OCI-LY1 (cell line): Measurements from ENCODE around the gene IGFL2.

ENCODE experiments used
- H2AFZ ChIP-seq: fragments of 200-600 bp; sonication (generic), shearing (Covaris generic); 2 replicates; pipeline ENCODE4 v1.6.0; 2014; ENCODE audit warnings: antibody characterized with exemption, mild to moderate bottlenecking, low read length
- H3F3A ChIP-seq: fragments of 200-600 bp; sonication (generic), shearing (Covaris generic); 2 replicates; pipeline ENCODE4 v1.6.0; 2014; ENCODE audit warnings: mild to moderate bottlenecking, antibody characterized with exemption, low read length, moderate library complexity; ENCODE audit not compliant: insufficient read depth
- H3K27ac ChIP-seq: fragments of 200-600 bp; sonication (generic); 2 replicates; pipeline ENCODE4 v1.5.1; 2014; ENCODE audit warnings: low read length, mixed run types, mild to moderate bottlenecking, low read depth; ENCODE audit not compliant: poor library complexity, severe bottlenecking
- H3K27me3 ChIP-seq: fragments of 200-600 bp; sonication (generic); 2 replicates; pipeline ENCODE4 v1.6.0; 2014; ENCODE audit warnings: antibody characterized with exemption, mild to moderate bottlenecking, low read length, moderate library complexity; ENCODE audit not compliant: insufficient read depth
- H3K36me3 ChIP-seq: fragments of 200-600 bp; sonication (generic); 2 replicates; pipeline ENCODE4 v1.6.1; 2014; ENCODE audit warnings: mild to moderate bottlenecking, antibody characterized with exemption, low read length, moderate library complexity, mixed read lengths; ENCODE audit not compliant: insufficient read depth
- H3K4me1 ChIP-seq: fragments of 200-600 bp; sonication (generic); 2 replicates; pipeline ENCODE4 v1.5.1; 2014; ENCODE audit warnings: mild to moderate bottlenecking, low read length, moderate library complexity; ENCODE audit not compliant: insufficient read depth, severe bottlenecking
- H3K4me2 ChIP-seq: fragments of 200-600 bp; sonication (generic), shearing (Covaris generic); 2 replicates; pipeline ENCODE4 v1.6.1; 2014; ENCODE audit warnings: low read length
- H3K4me3 ChIP-seq: fragments of 200-600 bp; sonication (generic); 2 replicates; pipeline ENCODE4 v1.5.1; 2014; ENCODE audit warnings: low read length, low read depth, mild to moderate bottlenecking, mixed read lengths; ENCODE audit not compliant: poor library complexity, severe bottlenecking
- H3K79me2 ChIP-seq: fragments of 200-600 bp; shearing (Covaris generic); 2 replicates; pipeline ENCODE4 v1.6.1; 2016; ENCODE audit warnings: mixed run types, low read length, mixed read lengths; ENCODE audit not compliant: insufficient read depth
- H3K9ac ChIP-seq: fragments of 200-600 bp; sonication (generic), shearing (Covaris generic); 2 replicates; pipeline ENCODE4 v1.6.1; 2014; ENCODE audit warnings: mild to moderate bottlenecking, low read length, mixed read lengths
- H3K9me2 ChIP-seq: fragments of 200-600 bp; sonication (generic), shearing (Covaris generic); 2 replicates; pipeline ENCODE4 v1.6.1; 2014; ENCODE audit warnings: low read depth, mild to moderate bottlenecking, low read length, mixed read lengths
- H3K9me3 ChIP-seq: fragments of 200-600 bp; shearing (Covaris generic); 2 replicates; pipeline ENCODE4 v1.6.1; 2014; ENCODE audit warnings: low read length, mixed read lengths
- H4K20me1 ChIP-seq: fragments of 200-600 bp; sonication (generic), shearing (Covaris generic); 2 replicates; pipeline ENCODE4 v1.6.0; 2016; ENCODE audit warnings: mild to moderate bottlenecking, low read length; ENCODE audit not compliant: insufficient read depth
- EZH2 ChIP-seq: fragments of 200-600 bp; sonication (generic), shearing (Covaris generic); IDR thresholded peaks from 2 replicates; pipeline ENCODE4 v1.8.0; 2017; ENCODE audit warnings: borderline replicate concordance, mixed run types, mild to moderate bottlenecking, antibody characterized with exemption, low read length, moderate library complexity, mixed read lengths
- TF ChIP-seq, protein P1 (sequence below): fragments of 200-600 bp; sonication (generic), shearing (Covaris generic); IDR thresholded peaks from 2 replicates; pipeline ENCODE4 v1.5.1; 2017; ENCODE audit warnings: mild to moderate bottlenecking, antibody characterized with exemption, low read length, moderate library complexity, mixed read lengths

IGFL2 gene

DNA sequence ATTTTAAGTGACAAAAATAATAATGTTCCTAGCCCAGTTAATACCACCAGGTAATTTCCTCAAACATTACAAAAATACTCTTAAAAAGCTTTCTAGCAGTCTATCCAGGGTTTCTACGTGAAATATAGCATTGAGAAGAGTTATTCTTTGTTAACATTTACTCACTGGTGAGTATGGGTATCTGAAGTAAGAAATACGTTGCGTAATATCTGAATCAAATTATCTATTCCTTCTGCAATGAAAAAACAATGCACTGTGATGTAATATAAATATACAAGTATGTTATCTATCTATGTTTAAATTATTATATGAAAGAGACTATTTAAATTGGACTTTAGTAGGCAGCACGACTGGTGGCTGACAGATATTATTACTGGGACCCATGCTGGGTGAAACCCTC is 5.7 kb upstream of the IGFL2 start:
- Histone ChIP-seq H3K27me3 (no peaks in the 10 kb centered on the region), H3K4me2 (no peak overlapping the region), H3K79me2 (no peaks in the 10 kb centered on the region), H2AFZ (no peak overlapping the region), H3K4me3 (no peak overlapping the region), H3K36me3 (no peaks in the 10 kb centered on the region), H3F3A (no peaks in the 10 kb centered on the region), H4K20me1 (no peaks in the 10 kb centered on the region), H3K9me3 (no peaks in the 10 kb centered on the region), H3K9ac (no peak overlapping the region), H3K4me1 (no peaks in the 10 kb centered on the region), H3K27ac (no peak overlapping the region), H3K9me2 (no peaks in the 10 kb centered on the region)
- TF ChIP-seq, protein P1, sequence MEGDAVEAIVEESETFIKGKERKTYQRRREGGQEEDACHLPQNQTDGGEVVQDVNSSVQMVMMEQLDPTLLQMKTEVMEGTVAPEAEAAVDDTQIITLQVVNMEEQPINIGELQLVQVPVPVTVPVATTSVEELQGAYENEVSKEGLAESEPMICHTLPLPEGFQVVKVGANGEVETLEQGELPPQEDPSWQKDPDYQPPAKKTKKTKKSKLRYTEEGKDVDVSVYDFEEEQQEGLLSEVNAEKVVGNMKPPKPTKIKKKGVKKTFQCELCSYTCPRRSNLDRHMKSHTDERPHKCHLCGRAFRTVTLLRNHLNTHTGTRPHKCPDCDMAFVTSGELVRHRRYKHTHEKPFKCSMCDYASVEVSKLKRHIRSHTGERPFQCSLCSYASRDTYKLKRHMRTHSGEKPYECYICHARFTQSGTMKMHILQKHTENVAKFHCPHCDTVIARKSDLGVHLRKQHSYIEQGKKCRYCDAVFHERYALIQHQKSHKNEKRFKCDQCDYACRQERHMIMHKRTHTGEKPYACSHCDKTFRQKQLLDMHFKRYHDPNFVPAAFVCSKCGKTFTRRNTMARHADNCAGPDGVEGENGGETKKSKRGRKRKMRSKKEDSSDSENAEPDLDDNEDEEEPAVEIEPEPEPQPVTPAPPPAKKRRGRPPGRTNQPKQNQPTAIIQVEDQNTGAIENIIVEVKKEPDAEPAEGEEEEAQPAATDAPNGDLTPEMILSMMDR: no peak
- TF ChIP-seq EZH2: no peak

DNA sequence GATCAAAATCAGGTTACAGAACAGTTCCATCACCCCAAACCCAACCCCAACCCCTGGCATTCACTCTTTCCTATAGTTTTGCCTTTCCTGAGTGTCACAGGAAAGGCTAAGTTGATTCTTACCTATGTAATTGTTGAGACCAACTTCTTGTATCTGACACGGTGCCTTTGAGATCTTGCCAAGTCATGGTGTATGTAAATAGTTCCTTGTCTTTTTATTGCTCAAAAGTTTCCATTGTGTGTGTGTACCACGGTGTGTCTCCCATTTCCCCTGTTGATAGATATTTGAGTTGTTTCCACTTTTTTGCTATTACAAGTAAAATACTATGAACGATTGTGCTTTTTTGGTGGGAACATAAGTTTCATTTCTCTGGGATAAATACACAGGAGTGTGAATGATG is 3.3 kb upstream of the IGFL2 start:
- no peaks in the 10 kb centered on the region for H3K4me1 ChIP-seq
- TF ChIP-seq EZH2: no peak
- TF ChIP-seq, protein P1: no peak
- H2AFZ ChIP-seq: no peak overlapping the region
- H3K27ac ChIP-seq: no peak overlapping the region
- H3K9me2 ChIP-seq: no peaks in the 10 kb centered on the region
- H3K79me2 ChIP-seq: no peaks in the 10 kb centered on the region
- no peak overlapping the region for H3K4me3 ChIP-seq
- no peaks in the 10 kb centered on the region for H3F3A ChIP-seq
- H3K9me3 ChIP-seq: no peaks in the 10 kb centered on the region
- no peaks in the 10 kb centered on the region for H3K27me3 ChIP-seq
- H4K20me1 ChIP-seq: no peaks in the 10 kb centered on the region
- H3K36me3 ChIP-seq: no peaks in the 10 kb centered on the region
- H3K9ac ChIP-seq: no peak overlapping the region
- no peak overlapping the region for H3K4me2 ChIP-seq

DNA sequence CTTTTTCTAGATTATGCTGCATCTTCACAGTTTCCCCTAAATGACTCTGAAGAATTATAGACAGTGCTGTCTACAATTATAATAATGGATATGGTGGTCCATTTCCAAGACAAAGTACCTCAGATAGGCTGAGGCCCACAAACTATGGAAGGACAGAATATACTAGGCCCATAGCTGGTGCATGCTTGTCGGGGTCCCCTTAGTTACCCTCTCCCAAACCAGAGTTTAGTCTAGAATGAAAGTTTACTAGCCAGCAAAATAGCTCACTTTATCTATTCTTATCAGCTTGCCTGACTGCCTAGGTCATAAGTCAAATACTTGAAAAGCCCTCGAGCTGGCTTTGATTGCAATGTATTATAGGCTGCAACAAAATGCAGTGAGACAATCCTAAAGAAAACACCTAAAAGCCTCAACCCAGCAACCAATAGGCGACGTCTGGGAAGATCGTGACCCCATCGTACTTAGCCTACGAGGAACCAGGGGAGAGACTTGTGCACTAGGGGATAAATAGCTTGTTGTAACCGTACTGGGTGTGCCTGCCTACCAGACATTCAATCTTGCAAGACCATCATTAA is 785 bp upstream of the IGFL2 start:
- Histone ChIP-seq H3K9ac (no peak overlapping the region), H3K27me3 (no peaks in the 10 kb centered on the region), H3F3A (no peaks in the 10 kb centered on the region), H3K79me2 (no peaks in the 10 kb centered on the region), H4K20me1 (no peaks in the 10 kb centered on the region), H3K4me2 (no peak overlapping the region), H2AFZ (no peak overlapping the region), H3K9me3 (no peaks in the 10 kb centered on the region), H3K4me1 (no peaks in the 10 kb centered on the region), H3K27ac (no peak overlapping the region), H3K4me3 (no peak overlapping the region), H3K9me2 (no peaks in the 10 kb centered on the region), H3K36me3 (no peaks in the 10 kb centered on the region)
- TF ChIP-seq EZH2: no peak
- TF ChIP-seq, protein P1: no peak
